MCF 10A (cell line): ENCODE data around the gene MUC5AC. TPM values are rescaled to one million over a fixed set of nuclear protein-coding genes. Genes with fewer than 3 reads are reported as not detected.

Experiments used
- BruUV-seq: library from RNA; stranded (reverse); fragments of 400-500 nt; replicated peaks from 2 replicates; lab custom pipeline; 2021; lab: Mats Ljungman, UMichigan
- CTCF ChIA-PET: fragments of 300-600 bp; sonication (Branson Sonifier 250); formaldehyde crosslinking; extraction: SDS; loops from one replicate; lab custom pipeline; 2021; ENCODE audit warnings: antibody characterized with exemption, inconsistent platforms; lab: Yijun Ruan, JAX
- POLR2A ChIA-PET: fragments of 300-600, 350-650 bp; sonication (Branson Sonifier 250); formaldehyde crosslinking; extraction: SDS; loops from one replicate; lab custom pipeline; 2020; ENCODE audit warnings: antibody characterized with exemption, inconsistent platforms; lab: Yijun Ruan, JAX
- DNase-seq: peaks from one replicate; pipeline ENCODE4 v3.0.0-alpha.2; 2018; ENCODE audit not compliant: unreplicated experiment
- H3K27ac Mint-ChIP-seq: one replicate; pipeline ENCODE4 v1.8.0; 2022; ENCODE audit warnings: mild to moderate bottlenecking, low read depth, mixed read lengths; ENCODE audit not compliant: unreplicated experiment
- H3K27me3 Mint-ChIP-seq: one replicate; pipeline ENCODE4 v1.8.0; 2022; ENCODE audit warnings: mixed read lengths; ENCODE audit not compliant: insufficient read depth, unreplicated experiment
- H3K36me3 Mint-ChIP-seq: one replicate; pipeline ENCODE4 v1.8.0; 2022; ENCODE audit warnings: mild to moderate bottlenecking, moderate library complexity, mixed read lengths; ENCODE audit not compliant: insufficient read depth, unreplicated experiment
- H3K4me1 Mint-ChIP-seq: one replicate; pipeline ENCODE4 v1.8.0; 2022; ENCODE audit warnings: mixed read lengths; ENCODE audit not compliant: insufficient read depth, unreplicated experiment
- H3K4me3 Mint-ChIP-seq: one replicate; pipeline ENCODE4 v1.8.0; 2022; ENCODE audit warnings: mild to moderate bottlenecking, moderate library complexity, mixed read lengths; ENCODE audit not compliant: unreplicated experiment
- H3K9me3 Mint-ChIP-seq: one replicate; pipeline ENCODE4 v1.8.0; 2022; ENCODE audit warnings: mixed read lengths; ENCODE audit not compliant: unreplicated experiment
- CTCF ChIP-seq: fragments of 200-600 bp; IDR thresholded peaks from one replicate; pipeline ENCODE4 v1.8.0; 2022; ENCODE audit warnings: antibody characterized with exemption, mild to moderate bottlenecking; ENCODE audit not compliant: unreplicated experiment
- intact Hi-C: fragments of 100-400 bp; cut with micrococcal nuclease; formaldehyde crosslinking; loops from 2 replicates; pipeline ENCODE4 v1.14.1; 2022
- total RNA-seq: library from RNA; stranded (reverse); gene quantifications from 2 replicates; pipeline ENCODE4 v1.2.3, GENCODE V29; 2022

MUC5AC gene
- total RNA-seq, 1 experiment from 2014 or later: not detected

- DNase-seq: no peak
- Mint-ChIP-seq H3K27me3 (peaks cover 59% of the 10 kb centered on the region), H3K4me3 (no peak overlapping the region), H3K4me1 (peaks cover 14% of the 10 kb centered on the region), H3K27ac (no peak overlapping the region), H3K36me3 (no peaks in the 10 kb centered on the region), H3K9me3 (peaks cover 36% of the 10 kb centered on the region)
- no TSS peak for BruUV-seq
- no peak for TF ChIP-seq CTCF
- intact Hi-C loops: no loop called here
- POLR2A ChIA-PET: interaction anchor here (0.7 kb wide), 1 partner anchor 810 kb away, joined by 4 read pairs; no protein-coding TSS in a partner anchor
- CTCF ChIA-PET: interaction anchor here (0.6 kb wide), 1 partner anchor 394 kb away, joined by 4 read pairs; no protein-coding TSS in a partner anchor
Measured at GRCh38 chr11:1138097-1138496, 19.7 kb upstream of the MUC5AC start.

- Mint-ChIP-seq H3K36me3 (no peaks in the 10 kb centered on the region), H3K4me3 (no peak overlapping the region), H3K9me3 (peaks cover 28% of the 10 kb centered on the region), H3K4me1 (peaks cover 14% of the 10 kb centered on the region), H3K27ac (no peak overlapping the region), H3K27me3 (peaks cover 52% of the 10 kb centered on the region)
- POLR2A ChIA-PET: no interaction called here
- CTCF ChIA-PET: no interaction called here
- DNase-seq: no peak
- intact Hi-C loops: no loop called here
- BruUV-seq: no TSS peak
- no peak for TF ChIP-seq CTCF
Measured at GRCh38 chr11:1139441-1140083, 18.2 kb upstream of the MUC5AC start.

GRCh38 chr11:1140642-1141490 lies 16.9 kb upstream of the MUC5AC start:
- no TSS peak for BruUV-seq
- peaks cover 21% of the 10 kb centered on the region for H3K9me3 Mint-ChIP-seq
- no peaks in the 10 kb centered on the region for H3K36me3 Mint-ChIP-seq
- DNase-seq: no peak
- no peak overlapping the region for H3K27ac Mint-ChIP-seq
- POLR2A ChIA-PET: no interaction called here
- CTCF ChIA-PET: no interaction called here
- H3K27me3 Mint-ChIP-seq: peaks cover 47% of the 10 kb centered on the region
- peaks cover 14% of the 10 kb centered on the region for H3K4me1 Mint-ChIP-seq
- no peak overlapping the region for H3K4me3 Mint-ChIP-seq
- TF ChIP-seq CTCF: no peak
- intact Hi-C loops: no loop called here

GRCh38 chr11:1146365-1146764 lies 11.4 kb upstream of the MUC5AC start:
- Mint-ChIP-seq H3K4me3 (no peak overlapping the region), H3K4me1 (peaks cover 14% of the 10 kb centered on the region), H3K36me3 (no peaks in the 10 kb centered on the region), H3K27me3 (peaks cover 46% of the 10 kb centered on the region), H3K9me3 (peaks cover 20% of the 10 kb centered on the region), H3K27ac (no peak overlapping the region)
- intact Hi-C loops: no loop called here
- ChIA-PET CTCF (no interaction called here), POLR2A (no interaction called here)
- no peak for TF ChIP-seq CTCF
- no TSS peak for BruUV-seq
- DNase-seq: no peak
